HCT116 (cell line): ENCODE data around the gene QPCT. TPM values are rescaled to one million over a fixed set of nuclear protein-coding genes. Genes with fewer than 3 reads are reported as not detected.

ENCODE experiments used
- ATAC-seq: fragments of 200-7000 bp; cut with Tn5 transposase; 2 replicates; pipeline ENCODE4 v1.9.1; 2020; ENCODE audit warnings: mild to moderate bottlenecking, moderate library complexity
- BruUV-seq: library from RNA; stranded (reverse); fragments of 400-500 nt; replicated peaks from 2 replicates; lab custom pipeline; 2021; lab: Mats Ljungman, UMichigan
- CTCF ChIA-PET: fragments of 300-600 bp; sonication (Branson Sonifier 250); formaldehyde crosslinking; loops from one replicate; lab custom pipeline; 2021; ENCODE audit warnings: antibody characterized with exemption; lab: Charles Lee
- POLR2A ChIA-PET: fragments of 300-600, 350-600 bp; sonication (Branson Sonifier 250); formaldehyde crosslinking; loops from one replicate; lab custom pipeline; 2021; ENCODE audit warnings: antibody characterized with exemption; lab: Charles Lee
- RAD21 ChIA-PET, 2 experiments: fragments of 300-600 bp; sonication (Branson Sonifier 250); formaldehyde crosslinking; loops; one replicate each; lab custom pipeline; 2023; ENCODE audit warnings: low total read pairs in 2 of 2; ENCODE audit not compliant: uncharacterized antibody in 2 of 2, unreplicated experiment in 2 of 2, low non-redundant PET in 1 of 2; lab: Charles Lee
- DNase-seq: peaks from one replicate; pipeline ENCODE4 v3.0.0-alpha.2; 2010; ENCODE audit warnings: low read depth, low spot score
- H2AFZ ChIP-seq: fragments of 200-600 bp; shearing (Covaris generic), sonication (generic); 2 replicates; pipeline ENCODE4 v1.6.1; 2017; ENCODE audit warnings: low read depth, mixed run types, mixed read lengths, antibody characterized with exemption, low read length; ENCODE audit not compliant: poor library complexity, severe bottlenecking
- H3K27ac ChIP-seq: 2 replicates; pipeline ENCODE4 v1.5.1; 2012; ENCODE audit warnings: low read depth, low read length
- H3K27me3 ChIP-seq: fragments of 200-600 bp; sonication (generic); 2 replicates; pipeline ENCODE4 v1.6.1; 2016; ENCODE audit warnings: mixed run types, low read length, mixed read lengths; ENCODE audit not compliant: insufficient read depth
- H3K36me3 ChIP-seq, 2 experiments: fragments of 200-500 bp in 1 of 2; fragments of 200-600 bp in 1 of 2; sonication (Bioruptor generic) in 1 of 2; sonication (generic) in 1 of 2; 2 replicates each; pipeline versions ENCODE4 v1.5.1 to v1.6.1; 2014 to 2016; ENCODE audit warnings: low read length in 2 of 2, inconsistent platforms in 1 of 2, mixed read lengths in 1 of 2, mixed run types in 1 of 2; ENCODE audit not compliant: insufficient read depth in 2 of 2, control insufficient read depth in 1 of 2
- H3K4me1 ChIP-seq, 2 experiments: fragments of 200-600 bp in 1 of 2; sonication (generic) in 1 of 2; 2 replicates each; pipeline versions ENCODE4 v1.5.1 to v1.6.1; 2012 to 2017; ENCODE audit warnings: low read length in 2 of 2, inconsistent platforms in 1 of 2, mild to moderate bottlenecking in 1 of 2, mixed read lengths in 1 of 2, mixed run types in 1 of 2, moderate library complexity in 1 of 2; ENCODE audit not compliant: insufficient read depth in 2 of 2, control insufficient read depth in 1 of 2
- H3K4me2 ChIP-seq: fragments of 200-600 bp; sonication (generic); 2 replicates; pipeline ENCODE4 v1.6.1; 2017; ENCODE audit warnings: mixed run types, low read length, mixed read lengths
- H3K4me3 ChIP-seq, 2 experiments: fragments of 200-600 bp in 1 of 2; sonication (generic) in 1 of 2; replicated peaks in 1 of 2; 2 replicates each; pipeline ENCODE4 v1.5.1; 2011 to 2016; ENCODE audit warnings: low read length in 2 of 2, control low read depth in 1 of 2, low read depth in 1 of 2, mild to moderate bottlenecking in 1 of 2, mixed read lengths in 1 of 2, mixed run types in 1 of 2
- H3K79me2 ChIP-seq: fragments of 200-600 bp; sonication (generic); 2 replicates; pipeline ENCODE4 v1.6.1; 2017; ENCODE audit warnings: mild to moderate bottlenecking, mixed run types, low read length, moderate library complexity, mixed read lengths; ENCODE audit not compliant: insufficient read depth
- H3K9ac ChIP-seq: fragments of 200-600 bp; sonication (generic); 2 replicates; pipeline ENCODE4 v1.6.1; 2016; ENCODE audit warnings: low read length, mixed read lengths
- H3K9me2 ChIP-seq: fragments of 200-600 bp; sonication (generic), shearing (Covaris generic); 2 replicates; pipeline ENCODE4 v1.6.1; 2017; ENCODE audit warnings: mixed run types, mild to moderate bottlenecking, moderate library complexity; ENCODE audit not compliant: insufficient read depth
- H3K9me3 ChIP-seq, 2 experiments: fragments of 200-500 bp in 1 of 2; fragments of 200-600 bp in 1 of 2; sonication (Bioruptor generic) in 1 of 2; sonication (generic) in 1 of 2; 2 replicates each; pipeline ENCODE4 v1.6.1; 2014 to 2017; ENCODE audit warnings: low read length in 2 of 2, mixed read lengths in 2 of 2, inconsistent platforms in 1 of 2, low read depth in 1 of 2, mild to moderate bottlenecking in 1 of 2, mixed run types in 1 of 2, moderate library complexity in 1 of 2; ENCODE audit not compliant: control insufficient read depth in 1 of 2, insufficient read depth in 1 of 2
- H4K20me1 ChIP-seq: fragments of 200-600 bp; sonication (generic), shearing (Covaris generic); 2 replicates; pipeline ENCODE4 v1.6.1; 2017; ENCODE audit warnings: mixed run types, mild to moderate bottlenecking, moderate library complexity; ENCODE audit not compliant: insufficient read depth
- CBX3 ChIP-seq: IDR thresholded peaks from 2 replicates; pipeline ENCODE4 v1.6.1; 2012; ENCODE audit warnings: low read depth
- CEBPB ChIP-seq: IDR thresholded peaks from 2 replicates; pipeline ENCODE4 v1.6.1; 2012; ENCODE audit warnings: low read depth
- CTCF ChIP-seq, 3 experiments: fragments of 200-600 bp in 1 of 3; sonication (generic) in 1 of 3; IDR thresholded peaks in 2 of 3; conservative IDR thresholded peaks in 1 of 3; 2 replicates each; pipeline ENCODE4 v1.5.1; 2012 to 2017; ENCODE audit warnings: low read depth in 2 of 3, low read length in 2 of 3, antibody characterized with exemption in 1 of 3, borderline replicate concordance in 1 of 3, control low read depth in 1 of 3, mild to moderate bottlenecking in 1 of 3, mixed read lengths in 1 of 3, mixed run types in 1 of 3, moderate library complexity in 1 of 3; ENCODE audit not compliant: insufficient read depth in 1 of 3
- EGR1 ChIP-seq: IDR thresholded peaks from 2 replicates; pipeline ENCODE4 v1.6.1; 2012; ENCODE audit warnings: low read depth
- ELF1 ChIP-seq: IDR thresholded peaks from 2 replicates; pipeline ENCODE4 v1.6.1; 2012; ENCODE audit warnings: low read depth, borderline replicate concordance
- EZH2 ChIP-seq: fragments of 200-600 bp; sonication (generic); IDR thresholded peaks from 2 replicates; pipeline ENCODE4 v1.6.1; 2017; ENCODE audit warnings: antibody characterized with exemption, mixed run types
- EZH2phosphoT487 ChIP-seq: fragments of 200-600 bp; IDR thresholded peaks from 2 replicates; pipeline ENCODE4 v1.6.1; 2018; ENCODE audit warnings: antibody characterized with exemption, borderline replicate concordance
- FOSL1 ChIP-seq: IDR thresholded peaks from 2 replicates; pipeline ENCODE4 v1.6.1; 2012; ENCODE audit warnings: low read depth
- JUND ChIP-seq: IDR thresholded peaks from 2 replicates; pipeline ENCODE4 v1.6.1; 2012
- MAX ChIP-seq: IDR thresholded peaks from 2 replicates; pipeline ENCODE4 v1.6.1; 2012
- POLR2A ChIP-seq: IDR thresholded peaks from 2 replicates; pipeline ENCODE4 v1.7.0; 2011; ENCODE audit warnings: borderline replicate concordance; ENCODE audit not compliant: insufficient read depth, insufficient read length; ENCODE audit errors: extremely low read depth
- POLR2AphosphoS5 ChIP-seq: IDR thresholded peaks from 2 replicates; pipeline ENCODE4 v1.6.1; 2011; ENCODE audit warnings: mild to moderate bottlenecking, low read depth, low read length, moderate library complexity
- RAD21 ChIP-seq: IDR thresholded peaks from 2 replicates; pipeline ENCODE4 v1.6.1; 2012; ENCODE audit warnings: low read depth, mild to moderate bottlenecking
- SP1 ChIP-seq: IDR thresholded peaks from 2 replicates; pipeline ENCODE4 v1.6.1; 2012; ENCODE audit warnings: low read depth
- SRF ChIP-seq: IDR thresholded peaks from 2 replicates; pipeline ENCODE4 v1.6.1; 2012; ENCODE audit warnings: low read depth
- TCF7L2 ChIP-seq: IDR thresholded peaks from 2 replicates; pipeline ENCODE4 v1.7.0; 2011; ENCODE audit warnings: borderline replicate concordance, inconsistent platforms; ENCODE audit not compliant: insufficient read depth, insufficient read length; ENCODE audit errors: extremely low read depth
- YY1 ChIP-seq: IDR thresholded peaks from 2 replicates; pipeline ENCODE4 v1.6.1; 2011; ENCODE audit warnings: low read length, low read depth, moderate library complexity, mild to moderate bottlenecking; ENCODE audit not compliant: insufficient replicate concordance; ENCODE audit errors: extremely low read depth
- ZBTB33 ChIP-seq: IDR thresholded peaks from 2 replicates; pipeline ENCODE4 v1.6.1; 2011; ENCODE audit warnings: mild to moderate bottlenecking, low read length, moderate library complexity; ENCODE audit not compliant: insufficient replicate concordance; ENCODE audit errors: extremely low read depth
- ZFX ChIP-seq: fragments of 450-650 bp; IDR thresholded peaks from 2 replicates; pipeline ENCODE4 v1.6.1; 2017
- ZNF274 ChIP-seq: fragments of 200-500 bp; sonication (Bioruptor generic); IDR thresholded peaks from 2 replicates; pipeline ENCODE4 v1.6.1; 2014; ENCODE audit warnings: mild to moderate bottlenecking, low read depth, low read length, inconsistent platforms
- intact Hi-C: fragments of 100-400 bp; cut with micrococcal nuclease; formaldehyde crosslinking; loops from 2 replicates; pipeline ENCODE4 v1.10.0; 2022
- total RNA-seq: library from RNA; stranded (reverse); gene quantifications from one replicate; pipeline ENCODE4 v1.2.1, GENCODE V29; 2021; ENCODE audit not compliant: unreplicated experiment

QPCT gene
- total RNA-seq, 1 experiment from 2014 or later, result not detected

- no peak for TF ChIP-seq ELF1
These were observed 18.1 kb upstream of the QPCT start (continued) for GRCh38 chr2:37326285-37326684.

GRCh38 chr2:37326866-37327634 is 17.4 kb upstream of the QPCT start:
- H4K20me1 ChIP-seq, result no peaks in the 10 kb centered on the region
- H3K9me2 ChIP-seq, result no peaks in the 10 kb centered on the region
- DNase-seq, result no peak
- POLR2A ChIA-PET, result no interaction called here
- peaks cover 15% of the 10 kb centered on the region for H3K27me3 ChIP-seq
- H3K9ac ChIP-seq, result no peak overlapping the region
- H3K36me3 ChIP-seq, result no peaks in the 10 kb centered on the region
- H3K9me3 ChIP-seq, result no peaks in the 10 kb centered on the region
- no peak for ATAC-seq
- no peaks in the 10 kb centered on the region for H3K79me2 ChIP-seq
- TF ChIP-seq EZH2 (no peak), TCF7L2 (no peak), SP1 (no peak), FOSL1 (no peak), POLR2A (no peak), ZFX (no peak), ZNF274 (no peak), SRF (no peak), EGR1 (no peak), EZH2phosphoT487 (no peak), YY1 (no peak), POLR2AphosphoS5 (no peak), ELF1 (no peak), CEBPB (no peak), CTCF (IDR thresholded peaks at IDR 0.05 in 2 of 3, conservative IDR thresholded peaks at IDR 0.05 in 1 of 3; ENCODE audit: borderline replicate concordance in 1 of 3, insufficient read depth in 1 of 3, low read depth in 2 of 3, low read length in 2 of 3) (no peak), ZBTB33 (no peak), CBX3 (no peak), RAD21 (no peak), MAX (no peak), JUND (no peak)
- H3K4me3 ChIP-seq, result no peak overlapping the region
- peaks cover 0 to 22% of the 10 kb centered on the region in 2 experiments; a peak in 2 of 4 replicates for H3K4me1 ChIP-seq
- no peak overlapping the region for H2AFZ ChIP-seq
- intact Hi-C loops, result no loop called here
- RAD21 ChIA-PET, result no interaction called here
- CTCF ChIA-PET, result no interaction called here
- no peak overlapping the region for H3K27ac ChIP-seq
- no peak overlapping the region for H3K4me2 ChIP-seq
- BruUV-seq, result no TSS peak
